ENCODE measurements around the gene AATF.

AATF gene

DNA sequence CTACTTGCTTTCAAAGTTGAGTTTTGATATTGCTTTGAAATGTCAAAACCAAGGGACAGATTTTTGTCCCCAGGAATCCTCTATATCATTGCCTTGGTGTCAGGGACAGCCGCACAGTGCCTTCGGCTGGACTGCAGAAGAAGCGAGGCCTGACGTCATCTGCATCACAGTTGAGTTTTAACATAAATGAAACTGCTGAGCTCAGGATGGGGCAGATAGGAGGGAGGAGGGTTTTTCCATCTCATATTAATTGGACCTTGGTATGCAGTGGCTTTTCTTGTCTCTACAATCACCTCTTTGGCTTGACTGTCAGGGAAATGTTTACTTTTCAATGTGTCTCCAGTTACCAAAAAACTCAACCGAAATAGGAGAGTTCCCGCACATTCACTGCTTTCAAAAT lies 111.3 kb downstream of the AATF start:
- no peak for TF ChIP-seq ZFX (IDR thresholded peaks at IDR 0.05)
- TF ChIP-seq, protein P1, sequence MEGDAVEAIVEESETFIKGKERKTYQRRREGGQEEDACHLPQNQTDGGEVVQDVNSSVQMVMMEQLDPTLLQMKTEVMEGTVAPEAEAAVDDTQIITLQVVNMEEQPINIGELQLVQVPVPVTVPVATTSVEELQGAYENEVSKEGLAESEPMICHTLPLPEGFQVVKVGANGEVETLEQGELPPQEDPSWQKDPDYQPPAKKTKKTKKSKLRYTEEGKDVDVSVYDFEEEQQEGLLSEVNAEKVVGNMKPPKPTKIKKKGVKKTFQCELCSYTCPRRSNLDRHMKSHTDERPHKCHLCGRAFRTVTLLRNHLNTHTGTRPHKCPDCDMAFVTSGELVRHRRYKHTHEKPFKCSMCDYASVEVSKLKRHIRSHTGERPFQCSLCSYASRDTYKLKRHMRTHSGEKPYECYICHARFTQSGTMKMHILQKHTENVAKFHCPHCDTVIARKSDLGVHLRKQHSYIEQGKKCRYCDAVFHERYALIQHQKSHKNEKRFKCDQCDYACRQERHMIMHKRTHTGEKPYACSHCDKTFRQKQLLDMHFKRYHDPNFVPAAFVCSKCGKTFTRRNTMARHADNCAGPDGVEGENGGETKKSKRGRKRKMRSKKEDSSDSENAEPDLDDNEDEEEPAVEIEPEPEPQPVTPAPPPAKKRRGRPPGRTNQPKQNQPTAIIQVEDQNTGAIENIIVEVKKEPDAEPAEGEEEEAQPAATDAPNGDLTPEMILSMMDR (conservative IDR thresholded peaks at IDR 0.05) = no peak
- no peak overlapping the region for H3K27ac ChIP-seq

DNA sequence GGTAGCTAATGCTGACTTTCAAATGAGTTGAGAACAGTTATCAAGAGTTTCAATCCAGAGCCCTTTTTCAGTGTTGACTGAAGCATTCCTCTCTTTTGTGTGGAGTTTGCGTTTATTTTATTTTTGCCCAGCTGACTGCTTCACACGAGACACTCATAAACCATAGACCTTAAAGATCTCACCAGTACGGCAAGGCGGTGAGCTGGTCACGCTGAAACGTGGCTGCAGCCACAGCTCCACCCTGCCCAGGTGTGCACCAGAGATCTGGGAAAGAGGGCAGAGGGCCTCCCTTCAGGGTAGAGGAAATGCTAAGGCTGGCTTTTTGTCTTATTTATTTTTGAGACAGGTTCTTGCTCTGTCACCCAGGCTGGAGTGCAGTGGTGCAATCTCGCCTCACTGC lies 112.2 kb downstream of the AATF start:
- TF ChIP-seq, protein P1 (conservative IDR thresholded peaks at IDR 0.05) = no peak
- TF ChIP-seq ZFX (IDR thresholded peaks at IDR 0.05) = no peak
- H3K27ac ChIP-seq = no peak overlapping the region

DNA sequence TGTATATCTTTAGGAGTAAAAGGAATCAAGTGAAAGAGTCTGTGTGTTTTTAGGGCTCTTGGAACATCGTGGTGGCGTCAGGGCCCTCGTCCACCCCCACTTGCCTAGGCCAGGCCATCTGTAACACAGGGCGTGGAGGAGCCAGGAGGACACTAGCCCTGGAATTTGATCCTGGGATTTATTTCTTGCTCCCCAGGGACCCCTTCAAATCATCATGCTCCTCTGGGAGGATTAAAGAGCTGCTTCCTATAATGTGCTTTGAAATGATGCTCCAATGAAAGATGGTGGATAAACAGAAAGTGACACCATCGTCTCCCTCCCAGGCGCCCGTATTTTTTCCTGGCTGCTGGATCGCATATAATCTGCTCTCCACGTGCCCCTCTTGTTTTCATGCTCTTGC lies 113.3 kb downstream of the AATF start:
- TF ChIP-seq, protein P1 (conservative IDR thresholded peaks at IDR 0.05) = no peak
- TF ChIP-seq ZFX (IDR thresholded peaks at IDR 0.05) = no peak
- H3K27ac ChIP-seq = no peak overlapping the region

DNA sequence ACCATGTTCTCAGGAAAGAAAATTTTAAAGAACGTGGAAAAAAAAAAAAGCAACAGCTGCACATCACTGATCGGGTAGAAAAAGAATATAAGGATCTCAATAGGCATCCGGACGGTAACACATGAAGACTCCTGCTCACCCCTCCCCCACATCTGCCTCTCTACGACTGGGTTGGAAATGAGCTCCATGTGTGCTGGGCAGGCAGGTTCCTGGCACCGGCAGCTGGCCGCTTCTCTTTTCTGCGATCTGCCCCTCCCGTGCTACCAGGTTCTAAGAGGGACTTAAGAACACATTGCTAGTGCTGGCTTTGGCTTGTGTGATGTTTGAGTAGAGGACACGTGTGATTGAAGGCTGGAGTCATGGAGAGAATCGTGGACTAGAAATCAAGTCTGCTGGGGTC lies 115.5 kb downstream of the AATF start:
- TF ChIP-seq, protein P1 (conservative IDR thresholded peaks at IDR 0.05) = no peak
- no peak for TF ChIP-seq ZFX (IDR thresholded peaks at IDR 0.05)

DNA sequence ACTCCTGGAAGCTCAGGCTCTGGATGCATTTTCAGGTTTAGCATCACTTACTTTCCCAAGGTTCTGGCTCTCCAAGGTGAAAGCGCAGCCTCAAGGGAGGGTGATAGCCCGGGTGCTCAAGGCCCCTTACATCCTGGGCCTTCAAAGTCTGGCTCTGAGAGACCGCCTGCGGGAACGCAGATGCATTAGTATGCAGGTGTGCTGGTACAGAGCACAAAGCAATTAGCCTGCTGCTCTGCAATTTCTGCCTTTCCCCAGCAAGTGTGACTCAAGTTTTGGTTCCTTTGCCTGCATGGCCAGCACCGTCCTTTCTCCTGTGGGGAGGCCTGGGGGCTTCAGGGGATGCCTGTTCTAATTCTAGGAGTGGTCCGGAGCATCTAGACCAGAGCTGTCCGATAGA lies 116.2 kb downstream of the AATF start:
- no peak for TF ChIP-seq ZFX (IDR thresholded peaks at IDR 0.05)
- TF ChIP-seq, protein P1 (conservative IDR thresholded peaks at IDR 0.05) = no peak
- no peak overlapping the region for H3K27ac ChIP-seq

More for the DNA sequence above, 115.5 kb downstream of the AATF start:
- H3K27ac ChIP-seq = no peak overlapping the region

DNA sequence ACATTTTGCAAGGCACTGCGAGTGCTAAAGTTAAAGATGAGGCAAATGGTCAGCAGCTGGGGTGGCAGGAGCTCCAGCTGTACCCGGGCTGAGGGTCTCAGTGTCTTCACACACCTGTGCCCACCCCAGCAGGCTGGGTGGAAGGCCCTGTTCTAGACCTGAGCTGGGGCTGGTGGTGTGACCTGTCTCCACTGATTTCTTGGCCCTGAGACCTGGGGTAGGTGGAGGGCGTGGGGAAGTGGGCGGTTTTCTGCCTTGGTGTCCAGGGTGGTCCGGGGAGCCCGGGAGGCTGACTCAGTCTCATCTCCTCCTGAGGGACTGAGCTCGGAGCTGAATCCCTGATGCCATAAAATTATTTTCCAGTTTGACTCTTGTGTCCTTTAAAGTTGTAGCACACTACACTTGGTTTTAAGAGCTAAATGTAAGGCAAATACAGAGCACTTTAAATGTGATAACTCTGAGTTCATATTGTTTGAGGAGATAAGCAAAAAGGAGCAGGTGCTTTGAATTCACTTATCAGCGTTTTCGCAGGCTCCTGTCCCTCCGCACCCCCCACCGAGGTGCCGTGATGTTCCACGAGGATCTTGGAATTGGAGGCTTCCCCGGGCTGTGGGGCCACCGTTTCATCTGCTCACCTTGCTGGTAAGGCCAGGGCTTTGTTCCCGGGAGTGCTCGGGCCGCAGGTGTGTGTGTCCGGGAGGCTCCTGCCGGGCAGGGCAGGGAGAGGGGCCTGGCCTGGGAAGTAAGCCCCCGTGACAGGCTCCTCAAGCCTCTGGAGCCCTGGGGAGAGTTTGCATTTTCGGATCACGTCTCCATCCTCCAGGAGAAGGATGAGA lies 117.0 kb downstream of the AATF start:
- TF ChIP-seq, protein P1 (conservative IDR thresholded peaks at IDR 0.05) = no peak
- no peak for TF ChIP-seq ZFX (IDR thresholded peaks at IDR 0.05)

DNA sequence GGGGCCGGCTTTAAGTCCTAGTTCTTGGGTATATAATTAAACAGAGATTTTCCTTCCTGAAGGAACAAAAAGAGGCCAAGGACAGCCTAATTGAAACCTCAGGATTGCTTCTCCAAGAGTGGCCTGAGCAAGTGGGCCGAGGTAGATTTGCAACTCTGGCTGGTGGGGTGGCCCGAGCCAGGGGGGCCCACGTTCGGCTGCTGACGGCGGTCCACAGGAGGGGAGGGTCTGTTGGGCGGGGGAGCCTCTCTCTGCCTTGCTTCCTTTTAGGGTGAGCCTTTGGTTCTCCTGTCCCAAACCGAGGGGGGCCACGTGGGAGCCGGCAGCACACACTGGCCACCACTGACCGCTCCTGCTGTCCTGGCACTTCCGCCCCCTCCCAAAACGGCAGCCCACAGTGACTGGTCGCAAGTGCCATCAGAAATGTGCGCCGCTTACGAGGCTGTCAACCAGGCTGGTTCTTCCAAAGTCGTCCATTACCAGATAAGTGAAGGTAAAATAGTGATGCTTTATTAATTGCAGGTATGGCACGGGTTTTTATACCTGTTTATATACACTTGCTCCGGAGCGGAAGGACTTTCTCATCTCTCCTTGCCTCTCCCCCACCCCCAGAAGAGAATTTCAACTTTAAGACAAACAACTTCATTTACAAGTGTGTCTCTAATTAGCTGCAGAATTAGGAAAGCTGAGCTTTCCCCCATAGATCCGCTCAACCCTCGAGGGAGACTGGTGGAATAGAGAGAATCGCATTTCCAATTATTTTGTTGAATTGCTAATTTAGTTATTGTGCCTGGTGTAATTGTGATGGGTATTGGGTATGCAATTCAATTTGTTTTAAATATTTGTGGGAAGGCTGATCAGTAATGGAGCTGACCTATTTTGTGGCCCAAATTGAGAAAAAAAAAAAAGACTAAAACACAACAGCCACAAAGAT lies 117.8 kb downstream of the AATF start:
- no peak overlapping the region for H3K27ac ChIP-seq
- TF ChIP-seq, protein P1 (conservative IDR thresholded peaks at IDR 0.05) = no peak
- TF ChIP-seq ZFX (IDR thresholded peaks at IDR 0.05) = no peak

More for the DNA sequence above, 117.0 kb downstream of the AATF start:
- no peak overlapping the region for H3K27ac ChIP-seq

Measured in C4-2B (cell line).